K562 (cell line): Measurements from ENCODE around the gene UQCRC1. TPM values are rescaled to one million over a fixed set of nuclear protein-coding genes. Genes with fewer than 3 reads are reported as not detected.

Source experiments
- BRF2 ChIP-seq: IDR thresholded peaks from 3 replicates; pipeline ENCODE4 v1.6.1; 2011; ENCODE audit warnings: borderline replicate concordance, mild to moderate bottlenecking; ENCODE audit not compliant: insufficient read length, insufficient read depth
- CREB3L1 ChIP-seq: fragments of 450-650 bp; IDR thresholded peaks from 2 replicates; pipeline ENCODE4 v1.6.1; 2014; ENCODE audit warnings: low read depth, mild to moderate bottlenecking, moderate library complexity, borderline replicate concordance
- FOSL1 ChIP-seq: fragments of 200-800 bp; sonication (Bioruptor generic); conservative IDR thresholded peaks from 2 replicates; pipeline ENCODE4 v1.6.1; 2016; ENCODE audit warnings: missing genetic modification characterization, missing compliant biosample characterization
- GABPA ChIP-seq: fragments of 200-800 bp; sonication (Bioruptor generic); conservative IDR thresholded peaks from 2 replicates; pipeline ENCODE4 v1.6.1; 2016; ENCODE audit warnings: low read depth, missing genetic modification characterization, missing compliant biosample characterization
- HNRNPUL1 ChIP-seq: fragments of 200-400 bp; formaldehyde crosslinking; IDR thresholded peaks from 2 replicates; pipeline ENCODE4 v1.6.1; 2017; ENCODE audit warnings: low read length
- KAT2B ChIP-seq: IDR thresholded peaks from one replicate; pipeline ENCODE4 v1.6.1; 2012; ENCODE audit warnings: low read depth, mild to moderate bottlenecking, control low read depth, inconsistent platforms, low read length, moderate library complexity
- L3MBTL2 ChIP-seq: fragments of 450-650 bp; IDR thresholded peaks from 2 replicates; pipeline ENCODE4 v1.6.1; 2016; ENCODE audit warnings: mild to moderate bottlenecking, moderate library complexity
- LEF1 ChIP-seq: fragments of 450-650 bp; IDR thresholded peaks from 2 replicates; pipeline ENCODE4 v1.6.1; 2016; ENCODE audit warnings: mild to moderate bottlenecking
- POLR2G ChIP-seq: fragments of 200-400 bp; formaldehyde crosslinking; IDR thresholded peaks from 2 replicates; pipeline ENCODE4 v1.6.1; 2017; ENCODE audit warnings: low read depth, mild to moderate bottlenecking, antibody characterized with exemption, low read length, moderate library complexity
- SAP30 ChIP-seq: fragments of 200-600 bp; sonication (generic); IDR thresholded peaks from 2 replicates; pipeline ENCODE4 v1.6.1; 2012; ENCODE audit warnings: borderline replicate concordance, low read depth, mild to moderate bottlenecking, moderate library complexity, low read length, control low read depth, inconsistent platforms; ENCODE audit not compliant: insufficient read depth, poor library complexity, severe bottlenecking
- SOX6 ChIP-seq: fragments of 450-650 bp; IDR thresholded peaks from 2 replicates; pipeline ENCODE4 v1.6.1; 2014; ENCODE audit warnings: mild to moderate bottlenecking
- TAF1 ChIP-seq: IDR thresholded peaks from 2 replicates; pipeline ENCODE4 v1.6.1; 2011; ENCODE audit warnings: mild to moderate bottlenecking, low read length, moderate library complexity; ENCODE audit not compliant: insufficient read depth, control insufficient read depth, severe bottlenecking; ENCODE audit errors: extremely low read depth
- TCFL5 ChIP-seq: fragments of 250-450 bp; sonication (Bioruptor Pico); conservative IDR thresholded peaks from 2 replicates; pipeline ENCODE4 v1.6.1; 2021; ENCODE audit warnings: mild to moderate bottlenecking, moderate library complexity, matching md5 sums
- ZFX ChIP-seq: sonication (generic); formaldehyde crosslinking; IDR thresholded peaks from 2 replicates; pipeline ENCODE4 v1.8.0; 2022; ENCODE audit warnings: mild to moderate bottlenecking, missing genetic modification reagents, moderate library complexity
- ZKSCAN1 ChIP-seq: fragments of 150-350 bp; IDR thresholded peaks from 2 replicates; pipeline ENCODE4 v1.6.1; 2016; ENCODE audit warnings: low read depth, low read length
- ZNF318 ChIP-seq, 2 experiments: fragments of 450-650 bp; IDR thresholded peaks; 2 replicates each; pipeline ENCODE4 v1.6.1; 2016; ENCODE audit warnings: mild to moderate bottlenecking in 2 of 2, borderline replicate concordance in 1 of 2, low read depth in 1 of 2, moderate library complexity in 1 of 2
- polyA plus RNA-seq, 8 experiments: library from polyadenylated mRNA; depleted of rRNA in 4 of 8; stranded (reverse) in 5 of 8; unstranded in 3 of 8; fragments of >200 nt; fragmentation: Nextera tagmentation in 2 of 8; fragmentation: Illumina TruSeq in 1 of 8; extraction: Ambion mirVana in 2 of 8; extraction: Trizol in 1 of 8; gene quantifications; 2 replicates each; pipeline versions ENCODE4 v1.2.1 to v1.2.3, GENCODE V29; 2011 to 2014; ENCODE audit warnings: inconsistent platforms in 1 of 8, missing spikeins in 1 of 8
- total RNA-seq, 7 experiments: library from RNA; depleted of rRNA in 6 of 7; stranded (reverse); fragments of >200 nt in 6 of 7; fragmentation: Illumina TruSeq in 2 of 7; extraction: Trizol in 2 of 7; gene quantifications; 2 replicates each; pipeline versions ENCODE4 v1.2.1 to v1.2.3, GENCODE V29; 2011 to 2021; ENCODE audit warnings: low replicate concordance in 1 of 7

The UQCRC1 gene
- total and polyA plus RNA-seq, 9 of the 15 experiments (the other 6 are each of a cell fraction or from before 2014, with no cell fraction given) = 125 to 424 (median 268) TPM

- TF ChIP-seq ZKSCAN1 = no peak
- TF ChIP-seq TCFL5 (CRISPR knock-in tag) = no peak
- peak; percentile 42; the same call in 1 of the 2 replicates for TF ChIP-seq FOSL1 (tag)
- peak; percentile 46 for TF ChIP-seq TAF1
- 0 out of 2 replicates have a peak, but pooled peaks have one; percentile 13 for TF ChIP-seq CREB3L1
- no peak for TF ChIP-seq SAP30
- no peak for TF ChIP-seq HNRNPUL1
- peak; percentile 84 for TF ChIP-seq ZFX (CRISPR knock-in tag)
- 0 out of 2 replicates have a peak, but pooled peaks have one; percentile 31 for TF ChIP-seq L3MBTL2
- no peak for TF ChIP-seq KAT2B
- no peak for TF ChIP-seq BRF2
- peak; percentile 56 for TF ChIP-seq GABPA (tag)
- TF ChIP-seq ZNF318 (IDR thresholded peaks at IDR 0.05; ENCODE audit: borderline replicate concordance in 1 of 2, low read depth in 1 of 2) = no peak
- TF ChIP-seq POLR2G = peak; percentile 91
- 0 out of 2 replicates have a peak, but pooled peaks have one; percentile 18 for TF ChIP-seq SOX6
- TF ChIP-seq LEF1 = no peak
These were observed 26.0 kb upstream of the UQCRC1 start, which contains the start of gene SLC26A6 (continued) for GRCh38 chr3:48635222-48636021.
